Measurements from ENCODE around the gene ROBO4.

ROBO4 gene

DNA sequence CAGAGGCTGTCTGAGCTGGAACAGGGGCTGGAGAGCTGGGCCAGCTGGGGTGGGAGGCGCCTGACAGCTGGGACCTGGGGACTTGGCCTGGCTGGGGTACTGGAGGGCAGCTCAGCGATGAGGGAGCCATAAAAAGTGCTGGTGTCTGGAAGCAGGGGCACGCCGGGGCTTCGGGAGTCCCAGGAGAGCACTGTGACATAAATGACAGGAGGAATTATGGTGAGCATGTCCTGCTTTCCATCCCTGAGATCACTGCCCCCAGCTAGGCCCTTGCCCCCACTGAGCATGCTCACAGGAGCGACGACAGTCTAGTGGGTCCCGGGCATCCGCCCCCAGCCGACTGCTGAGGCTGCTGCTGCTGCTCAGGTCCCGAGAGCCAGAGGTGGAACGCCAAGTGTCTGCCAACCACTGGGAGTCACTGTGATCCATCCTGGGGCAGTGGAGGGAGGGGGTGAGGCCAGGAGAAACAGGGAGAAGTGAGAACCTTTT is 6.2 kb downstream of the ROBO4 start:
- DNase-seq (ENCODE audit: extremely low spot score) = no peak
- ChIA-PET CTCF (no interaction called here), POLR2A (interaction anchor here (1.2 to 3.6 kb wide), 3 partner anchors 10 to 62 kb away, joined by 3 to 14 read pairs (median 3); partner anchors contain the start of gene CCDC15)
- TF ChIP-seq ARNT (IDR thresholded peaks at IDR 0.05) (no peak), PKNOX1 (IDR thresholded peaks at IDR 0.05) (no peak), ELF4 (IDR thresholded peaks at IDR 0.05) (no peak), TARDBP (IDR thresholded peaks at IDR 0.05) (no peak), HDGF (IDR thresholded peaks at IDR 0.05; ENCODE audit: borderline replicate concordance) (no peak), LEF1 (IDR thresholded peaks at IDR 0.05; ENCODE audit: borderline replicate concordance) (no peak)

DNA sequence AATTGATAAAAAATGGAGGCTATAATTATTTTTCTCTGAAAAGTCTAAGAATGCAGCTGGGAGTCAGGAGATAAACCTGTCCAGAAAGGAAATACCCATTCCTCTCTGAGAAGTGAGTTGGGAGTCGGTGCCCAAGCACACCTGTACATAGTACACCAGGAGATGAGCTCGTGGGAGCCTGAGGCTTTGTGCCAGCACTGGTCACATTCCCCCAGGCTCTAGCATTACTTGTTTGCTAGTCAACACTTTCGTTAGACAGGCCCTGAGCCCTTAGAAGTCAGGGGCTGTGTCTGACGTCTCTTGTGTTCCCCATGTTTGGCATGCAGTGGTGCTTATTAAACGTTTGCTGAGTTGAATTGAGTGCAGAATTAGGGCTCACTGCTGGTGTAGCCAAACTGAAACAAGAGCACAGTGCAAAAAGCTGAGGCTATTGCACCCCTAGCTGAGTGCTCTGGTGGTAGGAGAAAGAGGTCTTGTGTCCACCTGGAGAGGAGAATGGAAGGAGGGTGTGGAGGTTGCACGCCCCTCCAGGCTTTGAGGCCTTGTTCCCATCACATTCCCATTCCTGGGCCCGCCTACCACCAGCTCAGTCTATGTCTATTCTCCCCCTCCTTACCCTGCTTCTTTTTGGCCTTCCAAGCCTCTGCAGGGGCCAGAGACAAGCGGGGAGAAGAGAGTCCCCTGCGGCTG is 6.8 kb downstream of the ROBO4 start:
- no peak for TF ChIP-seq L3MBTL2 (conservative IDR thresholded peaks at IDR 0.05)
- TF ChIP-seq FOXK2 (IDR thresholded peaks at IDR 0.05) = no peak
- TF ChIP-seq ELF4 (IDR thresholded peaks at IDR 0.05) = no peak
- no peak for TF ChIP-seq BHLHE40 (IDR thresholded peaks at IDR 0.05; ENCODE audit: borderline replicate concordance)
- no peak for TF ChIP-seq LEF1 (IDR thresholded peaks at IDR 0.05; ENCODE audit: borderline replicate concordance)
- CTCF ChIA-PET = interaction anchor here (0.6 kb wide), 1 partner anchor 14 kb away, joined by 3 read pairs; no protein-coding TSS in a partner anchor

DNA sequence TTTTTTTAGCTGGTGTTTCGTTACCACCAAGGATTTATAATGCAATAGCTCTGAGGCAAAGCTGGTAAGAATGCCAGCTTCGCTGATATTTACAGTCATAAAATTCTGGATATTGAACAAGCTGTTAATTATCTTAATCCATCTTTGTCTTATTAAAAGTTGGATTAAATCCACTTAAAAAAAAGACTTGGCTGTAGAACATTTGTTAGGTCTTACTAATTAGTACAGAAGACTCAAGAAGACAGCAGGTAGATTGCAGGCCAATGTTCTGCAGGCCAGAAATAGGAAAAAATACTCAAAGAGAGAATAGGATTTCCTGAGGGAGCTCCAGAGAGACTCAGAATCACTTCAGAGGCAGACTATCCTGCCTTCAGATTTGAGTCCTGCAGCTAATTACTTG is 7.5 kb downstream of the ROBO4 start:
- TF ChIP-seq CTBP1 (IDR thresholded peaks at IDR 0.05; ENCODE audit: borderline replicate concordance) (no peak), LEF1 (IDR thresholded peaks at IDR 0.05; ENCODE audit: borderline replicate concordance) (no peak), SP1 (IDR thresholded peaks at IDR 0.05) (no peak), TARDBP (IDR thresholded peaks at IDR 0.05) (no peak), NFRKB (IDR thresholded peaks at IDR 0.05) (no peak), ZNF384 (IDR thresholded peaks at IDR 0.05) (no peak), BHLHE40 (IDR thresholded peaks at IDR 0.05; ENCODE audit: borderline replicate concordance) (no peak), ELF4 (IDR thresholded peaks at IDR 0.05) (no peak), SUZ12 (IDR thresholded peaks at IDR 0.05) (no peak), FOXK2 (IDR thresholded peaks at IDR 0.05) (no peak), HDGF (IDR thresholded peaks at IDR 0.05; ENCODE audit: borderline replicate concordance) (no peak), FOXA1 (IDR thresholded peaks at IDR 0.05) (no peak), PKNOX1 (IDR thresholded peaks at IDR 0.05) (no peak), ARNT (IDR thresholded peaks at IDR 0.05) (no peak), FOXM1 (IDR thresholded peaks at IDR 0.05; ENCODE audit: borderline replicate concordance) (no peak)
- DNase-seq (ENCODE audit: extremely low spot score) = no peak
- POLR2A ChIA-PET = interaction anchor here (1.1 to 3.6 kb wide), 2 partner anchors 14 to 64 kb away, joined by 3 to 14 read pairs; partner anchors contain the start of gene CCDC15
- CTCF ChIA-PET = no interaction called here

More for the DNA sequence above, 6.8 kb downstream of the ROBO4 start:
- POLR2A ChIA-PET = interaction anchor here (1.1 to 3.6 kb wide), 3 partner anchors 10 to 63 kb away, joined by 3 to 14 read pairs (median 3); partner anchors contain the start of gene CCDC15
- no peak for DNase-seq (ENCODE audit: extremely low spot score)

GRCh38 chr11:124889191-124890091 is 8.2 kb downstream of the ROBO4 start:
- POLR2A ChIA-PET = interaction anchor here (1.1 to 3.6 kb wide), 2 partner anchors 13 to 64 kb away, joined by 3 to 14 read pairs (median 13); partner anchors contain the start of gene CCDC15
- no peak for TF ChIP-seq ARNT (IDR thresholded peaks at IDR 0.05)
- TF ChIP-seq FOXA1 (IDR thresholded peaks at IDR 0.05) = no peak
- TF ChIP-seq TARDBP (IDR thresholded peaks at IDR 0.05) = no peak
- no peak for TF ChIP-seq SP1 (IDR thresholded peaks at IDR 0.05)
- TF ChIP-seq FOXM1 (IDR thresholded peaks at IDR 0.05; ENCODE audit: borderline replicate concordance) = no peak
- TF ChIP-seq SUZ12 (IDR thresholded peaks at IDR 0.05) = no peak
- TF ChIP-seq HDGF (IDR thresholded peaks at IDR 0.05; ENCODE audit: borderline replicate concordance) = no peak
- TF ChIP-seq ZNF384 (IDR thresholded peaks at IDR 0.05) = no peak
- no peak for TF ChIP-seq CTBP1 (IDR thresholded peaks at IDR 0.05; ENCODE audit: borderline replicate concordance)
- TF ChIP-seq ELF4 (IDR thresholded peaks at IDR 0.05) = no peak
- TF ChIP-seq NFRKB (IDR thresholded peaks at IDR 0.05) = no peak
- TF ChIP-seq PKNOX1 (IDR thresholded peaks at IDR 0.05) = no peak
- TF ChIP-seq FOXK2 (IDR thresholded peaks at IDR 0.05) = no peak
- TF ChIP-seq L3MBTL2 (conservative IDR thresholded peaks at IDR 0.05) = no peak
- TF ChIP-seq LEF1 (IDR thresholded peaks at IDR 0.05; ENCODE audit: borderline replicate concordance) = no peak
- no peak for DNase-seq (ENCODE audit: extremely low spot score)
- CTCF ChIA-PET = interaction anchor here (2.7 kb wide), 1 partner anchor 13 kb away, joined by 8 read pairs; no protein-coding TSS in a partner anchor

DNA sequence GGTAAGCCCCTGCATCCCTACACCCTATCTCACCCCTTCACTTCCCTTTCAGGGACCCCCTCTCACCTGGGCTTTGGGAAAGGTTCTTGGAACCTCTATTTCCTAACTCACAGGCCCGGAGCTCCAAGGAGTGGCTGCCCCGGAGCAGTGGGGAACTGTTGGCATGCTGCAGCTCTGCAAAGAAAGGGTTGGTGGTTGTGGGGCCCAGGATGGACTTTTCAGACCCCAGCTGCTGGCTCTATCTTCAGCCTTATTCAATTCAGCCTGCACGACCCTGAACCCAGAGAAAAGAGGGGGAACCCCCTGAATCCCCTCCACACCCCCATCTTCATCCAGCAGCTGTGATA is 10.0 kb downstream of the ROBO4 start:
- DNase-seq (ENCODE audit: extremely low spot score) = no peak
- POLR2A ChIA-PET = interaction anchor here (0.9 to 2.7 kb wide), 2 partner anchors 9 to 11 kb away, joined by 3 to 13 read pairs; no protein-coding TSS in a partner anchor
- CTCF ChIA-PET = interaction anchor here (0.6 to 2.7 kb wide), 2 partner anchors 11 to 33 kb away, joined by 3 to 8 read pairs; no protein-coding TSS in a partner anchor
- TF ChIP-seq SUZ12 (IDR thresholded peaks at IDR 0.05) (no peak), CTBP1 (IDR thresholded peaks at IDR 0.05; ENCODE audit: borderline replicate concordance) (no peak), FOXK2 (IDR thresholded peaks at IDR 0.05) (no peak), TARDBP (IDR thresholded peaks at IDR 0.05) (no peak), FOXM1 (IDR thresholded peaks at IDR 0.05; ENCODE audit: borderline replicate concordance) (no peak), ZNF384 (IDR thresholded peaks at IDR 0.05) (no peak)

All from HEK293T (cell line).